GM12873 (cell line): ENCODE results near the gene PPP6C.

Source experiments
- TF ChIP-seq, protein P1 (sequence below): IDR thresholded peaks from 2 replicates; pipeline ENCODE4 v1.5.1; 2012; ENCODE audit warnings: low read depth, mild to moderate bottlenecking, moderate library complexity, low read length, control low read depth; ENCODE audit not compliant: insufficient read depth; ENCODE audit errors: missing control alignments

PPP6C gene

DNA sequence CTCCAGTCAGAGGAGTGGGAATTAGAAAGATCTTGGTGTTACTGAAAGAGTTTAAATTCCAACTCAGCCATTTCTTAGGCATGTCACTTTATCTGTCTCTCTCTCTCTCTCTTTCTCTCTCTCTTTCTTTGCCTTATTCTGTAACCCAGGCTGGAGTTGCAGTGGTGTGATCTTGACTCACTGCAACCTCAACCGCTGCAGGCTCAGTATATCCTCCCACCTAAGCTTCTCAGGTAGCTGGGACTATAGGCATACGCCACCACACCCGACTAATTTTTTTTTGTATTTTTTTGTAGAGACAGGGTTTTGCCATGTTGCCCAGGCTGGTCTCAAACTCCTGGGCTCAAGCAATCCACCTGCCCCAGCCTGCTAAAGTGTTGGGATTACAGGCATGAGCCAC, 29.0 kb upstream of the PPP6C start:
- TF ChIP-seq, protein P1, sequence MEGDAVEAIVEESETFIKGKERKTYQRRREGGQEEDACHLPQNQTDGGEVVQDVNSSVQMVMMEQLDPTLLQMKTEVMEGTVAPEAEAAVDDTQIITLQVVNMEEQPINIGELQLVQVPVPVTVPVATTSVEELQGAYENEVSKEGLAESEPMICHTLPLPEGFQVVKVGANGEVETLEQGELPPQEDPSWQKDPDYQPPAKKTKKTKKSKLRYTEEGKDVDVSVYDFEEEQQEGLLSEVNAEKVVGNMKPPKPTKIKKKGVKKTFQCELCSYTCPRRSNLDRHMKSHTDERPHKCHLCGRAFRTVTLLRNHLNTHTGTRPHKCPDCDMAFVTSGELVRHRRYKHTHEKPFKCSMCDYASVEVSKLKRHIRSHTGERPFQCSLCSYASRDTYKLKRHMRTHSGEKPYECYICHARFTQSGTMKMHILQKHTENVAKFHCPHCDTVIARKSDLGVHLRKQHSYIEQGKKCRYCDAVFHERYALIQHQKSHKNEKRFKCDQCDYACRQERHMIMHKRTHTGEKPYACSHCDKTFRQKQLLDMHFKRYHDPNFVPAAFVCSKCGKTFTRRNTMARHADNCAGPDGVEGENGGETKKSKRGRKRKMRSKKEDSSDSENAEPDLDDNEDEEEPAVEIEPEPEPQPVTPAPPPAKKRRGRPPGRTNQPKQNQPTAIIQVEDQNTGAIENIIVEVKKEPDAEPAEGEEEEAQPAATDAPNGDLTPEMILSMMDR, result no peak

DNA sequence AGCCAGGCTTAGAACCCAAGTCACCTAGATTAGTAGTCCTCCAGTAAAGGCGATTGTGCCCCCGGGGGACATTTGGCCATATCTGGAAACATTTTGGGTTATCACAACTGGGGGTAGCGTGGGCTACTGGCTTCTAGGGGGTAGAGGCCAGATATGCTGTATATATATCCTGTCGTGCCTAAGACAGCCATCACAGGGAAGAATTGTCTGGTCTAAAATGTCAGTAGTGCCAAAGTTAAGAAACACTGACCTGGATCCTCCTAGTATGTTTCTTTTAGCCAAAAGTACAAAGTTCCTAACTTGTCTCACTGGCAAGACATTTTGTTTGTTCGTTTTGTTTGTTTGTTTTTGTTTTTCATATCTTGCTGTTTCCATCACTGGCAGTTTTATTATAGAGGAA, 24.6 kb upstream of the PPP6C start:
- TF ChIP-seq, protein P1, result no peak

DNA sequence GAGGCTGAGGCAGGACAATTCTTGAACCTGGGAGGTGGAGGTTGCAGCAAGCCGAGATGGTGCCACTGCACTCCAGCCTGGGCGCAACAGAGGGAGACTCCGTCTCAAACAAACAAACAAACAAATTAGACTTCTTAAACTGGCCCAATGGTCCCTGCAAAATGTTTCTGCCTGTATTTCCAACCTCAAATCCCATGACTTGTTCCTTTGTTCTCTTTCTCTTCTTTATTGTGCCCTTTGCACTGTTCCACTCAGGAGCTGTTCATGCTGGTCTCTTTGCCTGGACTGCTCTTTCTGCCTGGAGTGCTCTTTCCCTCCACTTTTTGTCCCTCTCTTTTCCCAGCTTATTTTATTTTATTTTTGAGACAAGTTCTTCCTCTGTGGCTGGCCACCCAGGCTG, 14.9 kb upstream of the PPP6C start:
- TF ChIP-seq, protein P1, result no peak

DNA sequence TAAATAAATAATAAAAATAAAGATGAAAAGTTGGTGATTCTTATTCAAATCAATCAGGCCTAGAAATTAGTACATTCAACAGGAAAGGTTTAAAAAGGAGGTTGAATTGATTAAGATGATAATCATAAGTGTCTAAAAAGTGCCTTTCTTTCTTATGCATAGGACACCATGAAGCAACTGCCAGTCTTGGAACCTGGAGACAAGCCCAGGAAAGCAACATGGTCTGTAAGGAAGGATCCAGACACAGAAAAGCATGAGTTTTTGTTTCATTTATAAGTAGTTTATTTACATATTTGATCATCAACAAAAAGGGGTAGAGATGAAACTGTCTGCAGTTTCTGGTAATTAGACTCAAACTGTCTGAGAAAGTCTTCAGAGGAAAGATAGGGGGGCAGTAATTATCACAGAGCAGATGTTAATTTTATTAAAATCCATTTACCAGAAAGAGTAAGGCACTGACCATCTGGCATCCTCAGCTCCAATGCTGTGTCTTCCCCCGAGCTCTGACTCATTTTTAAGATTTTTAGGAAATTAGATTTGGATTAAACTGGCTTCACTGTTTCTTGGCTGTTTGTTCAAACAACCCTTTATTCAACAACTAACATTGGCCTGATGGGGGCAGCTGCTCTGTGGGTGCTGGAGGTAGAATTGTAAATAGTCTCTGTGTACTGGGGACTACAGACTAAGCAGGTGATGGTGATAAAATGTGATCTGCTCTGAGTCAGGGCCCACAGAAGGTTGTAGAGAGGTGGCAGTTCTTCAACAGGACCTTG, 13.4 kb upstream of the PPP6C start:
- TF ChIP-seq, protein P1, result no peak

DNA sequence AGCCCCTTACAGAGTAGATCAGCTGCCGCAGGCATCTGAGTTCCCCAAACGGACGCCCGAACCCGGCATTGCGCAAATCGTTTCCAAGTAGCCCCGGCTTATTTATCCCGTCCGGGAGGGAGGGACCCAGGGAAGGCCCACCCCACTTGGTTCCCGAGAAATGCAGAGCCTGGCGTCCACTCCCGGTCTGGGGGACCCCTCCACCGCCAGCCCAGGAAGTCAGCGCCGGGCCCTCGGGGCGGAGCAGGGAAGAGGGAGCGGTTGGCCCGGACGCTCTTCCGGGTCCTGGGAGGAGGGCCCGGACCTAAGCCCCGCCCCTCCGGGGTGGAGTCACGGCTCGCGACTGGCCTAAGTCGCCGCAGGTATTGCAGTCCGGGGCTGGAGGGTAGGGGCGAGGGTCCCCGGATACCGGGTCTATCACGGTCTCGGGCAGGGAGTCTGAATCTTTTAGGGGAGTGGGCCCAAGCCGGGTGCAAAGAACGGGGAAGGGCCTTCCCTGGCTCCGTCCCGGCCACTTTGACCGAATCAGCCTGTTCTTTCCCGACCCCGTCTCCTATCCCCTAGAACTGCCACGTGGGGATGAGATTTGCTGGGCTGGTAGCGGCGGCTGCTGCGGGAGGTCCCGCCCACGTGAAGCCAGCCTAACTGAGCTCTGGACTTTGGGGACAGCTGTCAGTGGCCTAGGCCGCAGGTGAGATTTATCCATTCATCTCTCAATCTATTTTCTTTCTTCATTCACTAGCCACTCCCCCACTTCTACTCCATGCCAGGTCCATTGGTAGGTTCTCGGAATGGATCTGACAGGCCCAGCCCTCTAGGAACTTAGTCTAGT, 10.8 kb upstream of the PPP6C start, which contains the start of gene RABEPK:
RABEPK (plus strand) TSS at position 327 of the 832 bp plus-strand sequence. CDS start 2,472 bp downstream, outside the sequence.
- TF ChIP-seq, protein P1, result no peak

DNA sequence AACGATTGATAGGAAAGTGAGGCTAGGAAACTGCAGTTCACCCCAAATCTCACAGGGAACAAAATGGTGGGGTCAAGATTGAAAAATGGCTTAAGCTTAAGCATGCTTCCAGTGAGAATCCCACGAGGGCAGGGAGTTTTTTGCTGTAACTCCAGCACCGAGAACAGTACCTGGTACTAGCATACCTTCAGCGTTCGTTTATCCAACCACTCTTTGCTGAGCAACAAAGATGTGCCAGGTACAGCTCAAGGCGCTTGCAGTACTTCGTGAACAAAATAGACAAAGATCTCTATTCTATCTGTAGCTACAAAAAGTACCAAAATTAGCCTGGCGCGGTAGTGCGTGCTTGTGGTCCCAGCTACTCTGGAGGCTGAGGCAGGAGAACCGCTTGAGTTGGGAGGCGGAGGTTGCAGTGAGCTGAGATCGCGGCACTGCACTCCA, 778 bp upstream of the PPP6C start:
- TF ChIP-seq, protein P1, result no peak

DNA sequence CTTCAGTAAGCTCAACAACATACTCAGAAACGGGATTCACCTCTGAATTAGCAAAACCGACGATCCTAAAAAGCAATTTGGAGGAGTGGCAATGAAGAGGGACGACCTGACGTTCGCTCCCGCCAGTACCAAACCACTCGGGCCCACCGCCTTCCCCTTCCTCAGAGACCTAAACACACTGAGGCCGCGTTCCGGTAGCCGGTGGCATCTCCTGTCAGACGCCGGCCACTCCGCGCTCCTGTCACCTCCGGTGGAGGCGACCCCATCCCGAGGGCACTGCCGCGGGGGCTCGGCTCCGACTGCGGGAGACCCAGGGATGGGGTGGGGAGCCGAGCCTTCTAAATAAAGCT, 617 bp downstream of the PPP6C start:
- TF ChIP-seq, protein P1, result no peak
